ENCODE measurements around the gene CLASP1. TPM values are rescaled to one million over a fixed set of nuclear protein-coding genes. Genes with fewer than 3 reads are reported as not detected.
"Not testable (repeated sequence)": the region's sequence is repeated elsewhere in the genome, so short reads cannot be mapped to it uniquely, and the experiment has no call there.

CLASP1 gene
- total RNA-seq, 2 donors from 2014 or later: 87.0 to 88.3 TPM

DNA sequence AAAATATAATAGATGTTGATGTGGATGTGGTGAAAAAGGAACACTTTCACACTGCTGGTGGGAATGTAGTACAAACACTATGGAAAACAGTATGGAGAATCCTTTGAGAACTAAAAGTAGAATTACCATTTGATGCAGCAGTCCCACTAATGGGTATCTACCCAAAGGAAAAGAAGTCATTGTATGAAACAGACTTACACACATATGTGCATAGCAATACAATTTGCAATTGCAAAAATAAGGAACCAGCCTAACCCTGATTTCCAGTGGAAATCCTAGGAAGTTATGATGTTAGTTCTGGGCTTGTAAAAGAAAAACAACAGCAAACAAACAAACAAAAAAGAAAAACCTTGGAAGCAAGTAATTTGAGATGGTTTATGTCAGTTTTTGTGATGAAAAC, 28.6 kb upstream of the CLASP1 start:
- H3K27ac Mint-ChIP-seq: no peak overlapping the region
- H3K27ac ChIP-seq (ENCODE audit: low read depth, low read length): no peak overlapping the region
- no peaks in the 10 kb centered on the region for H3K27me3 Mint-ChIP-seq (ENCODE audit: insufficient read depth)
- no peaks in the 10 kb centered on the region for H3K4me1 Mint-ChIP-seq
- no peaks in the 10 kb centered on the region for H3K27me3 ChIP-seq (ENCODE audit: control insufficient read depth, insufficient read depth, low read length, poor library complexity, severe bottlenecking)
- no peak for DNase-seq
- peaks cover 73% of the 10 kb centered on the region for H3K9me3 Mint-ChIP-seq
- H3K36me3 ChIP-seq (ENCODE audit: control insufficient read depth, insufficient read depth, low read length): no peaks in the 10 kb centered on the region
- peaks cover 63% of the 10 kb centered on the region for H3K9me3 ChIP-seq (ENCODE audit: control insufficient read depth, low read length)
- no peaks in the 10 kb centered on the region for H3K4me1 ChIP-seq (ENCODE audit: control insufficient read depth, insufficient read depth, low read length)
- H3K4me3 ChIP-seq (ENCODE audit: low read length): no peak overlapping the region
- H3K36me3 Mint-ChIP-seq (ENCODE audit: low read depth): peaks cover 11% of the 10 kb centered on the region
- H3K4me3 Mint-ChIP-seq: no peak overlapping the region
- H3K9ac ChIP-seq (ENCODE audit: extremely low read depth, low read length, poor library complexity, severe bottlenecking): no peak overlapping the region
- TF ChIP-seq CTCF (conservative IDR thresholded peaks at IDR 0.05): no peak

DNA sequence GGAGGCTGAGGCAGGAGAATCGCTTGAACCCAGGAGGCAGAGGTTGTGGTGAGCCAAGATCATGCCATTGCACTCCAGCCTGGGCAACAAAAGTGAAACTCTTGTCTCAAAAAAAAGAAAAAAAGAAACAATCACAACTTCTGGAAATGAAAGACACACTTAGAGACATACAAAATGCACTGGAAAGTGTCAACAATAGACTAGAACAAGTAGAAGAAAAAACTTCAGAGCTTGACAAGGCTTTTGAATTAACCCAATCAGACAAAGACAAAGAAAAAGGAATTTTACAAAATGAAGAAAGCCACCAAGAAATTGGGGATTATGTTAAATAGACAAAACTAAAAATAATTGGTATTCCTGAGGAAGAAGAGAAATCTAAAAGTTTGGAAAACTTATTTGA, 22.4 kb upstream of the CLASP1 start:
- not testable (repeated sequence) for H3K27ac ChIP-seq (ENCODE audit: low read depth, low read length); H3K36me3 ChIP-seq (ENCODE audit: control insufficient read depth, insufficient read depth, low read length); H3K27me3 ChIP-seq (ENCODE audit: control insufficient read depth, insufficient read depth, low read length, poor library complexity, severe bottlenecking); H3K4me1 Mint-ChIP-seq; H3K36me3 Mint-ChIP-seq (ENCODE audit: low read depth); H3K4me1 ChIP-seq (ENCODE audit: control insufficient read depth, insufficient read depth, low read length); DNase-seq; H3K27me3 Mint-ChIP-seq (ENCODE audit: insufficient read depth); H3K4me3 Mint-ChIP-seq; H3K4me3 ChIP-seq (ENCODE audit: low read length); H3K9ac ChIP-seq (ENCODE audit: extremely low read depth, low read length, poor library complexity, severe bottlenecking); H3K27ac Mint-ChIP-seq
- peaks cover 83% of the 10 kb centered on the region for H3K9me3 Mint-ChIP-seq
- WGBS, 2 experiments (ENCODE audit: insufficient coverage in 1 of 2, insufficient read length in 1 of 2): no CpG with 5 or more reads among the region's 1 CpG
- H3K9me3 ChIP-seq (ENCODE audit: control insufficient read depth, low read length): peaks cover 46% of the 10 kb centered on the region

GRCh38 chr2:121670181-121670580, 20.9 kb upstream of the CLASP1 start:
- no peaks in the 10 kb centered on the region for H3K27me3 Mint-ChIP-seq (ENCODE audit: insufficient read depth)
- no peak overlapping the region for H3K4me3 ChIP-seq (ENCODE audit: low read length)
- no peak overlapping the region for H3K27ac ChIP-seq (ENCODE audit: low read depth, low read length)
- H3K9me3 ChIP-seq (ENCODE audit: control insufficient read depth, low read length): peaks cover 33% of the 10 kb centered on the region
- H3K9me3 Mint-ChIP-seq: peaks cover 68% of the 10 kb centered on the region
- H3K4me1 Mint-ChIP-seq: no peaks in the 10 kb centered on the region
- TF ChIP-seq CTCF (conservative IDR thresholded peaks at IDR 0.05): no peak
- H3K27ac Mint-ChIP-seq: no peak overlapping the region
- H3K4me1 ChIP-seq (ENCODE audit: control insufficient read depth, insufficient read depth, low read length): no peaks in the 10 kb centered on the region
- H3K4me3 Mint-ChIP-seq: no peak overlapping the region
- H3K9ac ChIP-seq (ENCODE audit: extremely low read depth, low read length, poor library complexity, severe bottlenecking): no peak overlapping the region
- peaks cover 8% of the 10 kb centered on the region for H3K36me3 Mint-ChIP-seq (ENCODE audit: low read depth)
- H3K36me3 ChIP-seq (ENCODE audit: control insufficient read depth, insufficient read depth, low read length): no peaks in the 10 kb centered on the region
- DNase-seq: no peak
- H3K27me3 ChIP-seq (ENCODE audit: control insufficient read depth, insufficient read depth, low read length, poor library complexity, severe bottlenecking): no peaks in the 10 kb centered on the region

GRCh38 chr2:121667618-121668017, 18.4 kb upstream of the CLASP1 start:
- H3K9me3 ChIP-seq (ENCODE audit: control insufficient read depth, low read length): peaks cover 15% of the 10 kb centered on the region
- H3K27ac ChIP-seq (ENCODE audit: low read depth, low read length): no peak overlapping the region
- no peak overlapping the region for H3K9ac ChIP-seq (ENCODE audit: extremely low read depth, low read length, poor library complexity, severe bottlenecking)
- Mint-ChIP-seq H3K9me3 (peaks cover 45% of the 10 kb centered on the region), H3K27me3 (ENCODE audit: insufficient read depth) (no peaks in the 10 kb centered on the region), H3K4me3 (no peak overlapping the region), H3K36me3 (ENCODE audit: low read depth) (peaks cover 8% of the 10 kb centered on the region), H3K4me1 (no peaks in the 10 kb centered on the region), H3K27ac (no peak overlapping the region)
- H3K27me3 ChIP-seq (ENCODE audit: control insufficient read depth, insufficient read depth, low read length, poor library complexity, severe bottlenecking): no peaks in the 10 kb centered on the region
- 93 to 100% methylated on average over 1 of the region's 1 CpG for WGBS, 2 experiments (ENCODE audit: insufficient coverage in 1 of 2, insufficient read length in 1 of 2)
- TF ChIP-seq CTCF (conservative IDR thresholded peaks at IDR 0.05): no peak
- H3K4me3 ChIP-seq (ENCODE audit: low read length): no peak overlapping the region
- DNase-seq: no peak
- no peaks in the 10 kb centered on the region for H3K36me3 ChIP-seq (ENCODE audit: control insufficient read depth, insufficient read depth, low read length)
- no peaks in the 10 kb centered on the region for H3K4me1 ChIP-seq (ENCODE audit: control insufficient read depth, insufficient read depth, low read length)
